HG02798 (cell line): ENCODE measurements around the gene ADAMTS6.

Experiments
- ATAC-seq: cut with Tn5 transposase; IDR thresholded peaks from one replicate; pipeline ENCODE4 v1.9.1; 2021; ENCODE audit warnings: mild to moderate bottlenecking; ENCODE audit not compliant: unreplicated experiment, poor library complexity

ADAMTS6 gene

DNA sequence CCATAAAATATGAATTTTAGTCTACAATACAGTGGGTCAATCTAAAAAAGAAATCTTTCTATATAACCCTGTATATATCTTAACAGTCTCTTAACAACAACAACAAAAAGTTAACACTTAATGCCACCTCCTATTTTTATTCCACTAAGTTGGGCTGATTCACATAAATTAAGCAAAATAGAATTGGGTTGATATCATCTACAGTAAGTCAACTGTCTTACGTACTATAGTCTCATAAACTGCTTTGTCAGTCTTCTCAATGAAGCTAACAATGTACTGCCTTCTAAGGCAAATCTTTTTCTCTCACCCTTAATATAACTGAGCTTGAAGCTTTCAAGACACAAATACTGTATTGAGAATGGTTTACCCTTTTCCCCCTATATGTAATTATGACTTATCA, 185.7 kb downstream of the ADAMTS6 start:
- no peak for ATAC-seq

- ATAC-seq = no peak
Observed at GRCh38 chr5:65292196-65292595, 189.5 kb downstream of the ADAMTS6 start.

DNA sequence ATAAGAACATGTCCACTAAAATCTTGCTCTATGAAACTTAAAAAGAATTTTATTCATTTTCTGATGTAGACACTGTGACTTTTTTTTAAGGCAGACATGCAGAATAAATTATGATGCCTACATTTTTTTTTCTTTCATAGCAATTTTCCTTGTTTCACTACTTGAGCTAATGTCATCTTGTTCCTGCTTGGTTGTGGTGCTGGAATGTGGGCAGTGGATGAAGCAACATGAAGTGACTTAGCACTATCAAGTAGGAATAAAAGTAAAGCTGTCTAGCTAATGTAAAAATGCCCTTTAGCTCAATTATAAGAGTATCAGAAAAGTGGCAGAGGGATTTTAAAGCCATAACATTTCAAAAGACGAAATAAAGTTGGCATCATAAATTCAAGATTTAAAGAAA, 191.0 kb downstream of the ADAMTS6 start:
- ATAC-seq = no peak

DNA sequence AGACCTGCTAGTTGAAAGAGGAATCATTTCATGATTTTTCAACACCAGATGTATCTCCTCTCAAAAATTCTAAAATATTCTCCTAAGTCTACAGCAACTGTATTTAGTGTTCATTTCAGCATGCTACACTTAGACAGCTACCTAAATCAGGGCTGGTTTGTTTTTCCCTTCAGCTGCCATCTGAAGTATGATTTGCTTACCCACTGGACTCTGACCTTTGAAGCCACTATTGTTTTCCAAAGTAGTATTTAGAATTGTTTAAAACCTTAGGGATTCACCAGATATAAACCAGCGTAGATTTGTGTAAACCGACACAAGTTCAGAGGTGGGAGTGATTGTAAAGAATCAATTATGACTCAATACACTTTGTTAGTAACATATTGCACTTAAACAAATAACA, 193.1 kb downstream of the ADAMTS6 start:
- no peak for ATAC-seq

DNA sequence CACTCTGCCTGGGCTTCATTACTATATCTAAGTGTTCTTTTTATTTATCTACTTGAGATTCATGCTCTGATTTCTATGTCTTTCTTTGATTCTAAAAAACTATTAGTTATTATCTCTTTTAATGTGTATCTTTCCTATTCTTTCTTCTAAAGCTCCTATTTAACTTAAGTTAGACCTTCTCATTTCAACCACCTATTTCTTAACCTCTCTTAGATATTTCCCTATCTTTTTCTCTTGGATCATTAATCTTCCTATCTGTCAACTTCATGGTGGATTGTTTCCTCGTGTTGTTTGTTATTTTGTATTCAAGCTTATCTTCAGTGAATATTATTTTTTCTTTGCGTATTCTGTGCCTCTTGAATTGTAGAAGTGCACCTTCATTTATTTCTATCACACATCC, 202.1 kb downstream of the ADAMTS6 start:
- ATAC-seq = no peak

DNA sequence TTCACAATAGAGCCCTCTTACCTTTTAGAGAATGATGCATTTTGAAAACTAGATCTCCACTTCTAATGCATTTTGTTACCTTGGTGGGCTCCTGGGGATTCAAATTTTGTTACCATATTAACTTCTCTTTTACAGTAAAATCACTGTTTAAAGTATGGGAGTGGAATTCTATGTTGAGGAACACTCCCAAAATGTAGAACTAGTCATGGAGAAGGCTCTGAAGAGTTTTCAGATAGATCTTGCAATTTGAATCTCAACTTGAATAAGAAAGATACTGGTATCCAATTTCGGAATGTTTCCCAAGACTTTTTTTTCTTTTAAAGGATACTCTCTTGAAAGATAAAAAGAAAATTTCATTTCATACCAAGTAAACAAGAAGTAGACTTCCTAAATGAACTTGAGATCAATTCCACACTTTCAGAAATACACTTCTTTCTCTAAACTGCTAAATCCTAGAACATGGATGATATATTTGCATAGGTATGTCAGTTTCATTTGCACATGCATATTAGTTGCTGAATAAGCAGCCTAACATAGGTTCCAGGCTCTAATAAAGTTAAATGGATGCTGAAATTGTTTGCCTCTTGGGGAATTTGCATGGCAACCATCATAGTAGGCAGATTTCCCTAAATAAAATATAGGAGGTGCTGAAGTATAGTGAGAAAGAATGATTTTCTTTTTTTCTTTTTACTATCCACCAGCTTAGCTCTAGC, 205.4 kb downstream of the ADAMTS6 start:
- no peak for ATAC-seq

DNA sequence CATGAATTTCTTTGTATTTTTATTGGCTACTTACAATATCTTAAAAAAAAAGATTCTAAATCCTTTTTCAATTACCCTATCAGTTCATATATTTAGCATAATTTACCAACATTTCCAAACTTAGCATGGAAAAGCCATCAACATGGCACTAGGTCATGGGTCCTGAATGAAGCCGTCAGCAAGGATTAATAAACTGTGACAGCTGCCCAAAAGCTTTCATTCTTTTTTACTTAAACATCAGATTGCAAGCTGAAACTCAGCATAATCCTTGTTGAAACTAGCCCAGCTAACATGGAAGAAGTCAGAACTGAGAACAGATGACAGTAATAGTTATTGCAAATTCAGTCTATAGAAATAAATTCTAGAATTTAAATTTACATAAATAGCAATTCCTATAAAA, 209.8 kb downstream of the ADAMTS6 start:
- no peak for ATAC-seq

GRCh38 chr5:65268525-65268924, 213.2 kb downstream of the ADAMTS6 start:
- no peak for ATAC-seq

- ATAC-seq = no peak
Observed at GRCh38 chr5:65264420-65264819, 217.3 kb downstream of the ADAMTS6 start.

GRCh38 chr5:65263321-65263720, 218.4 kb downstream of the ADAMTS6 start:
- no peak for ATAC-seq

GRCh38 chr5:65262649-65263059, 219.1 kb downstream of the ADAMTS6 start:
- no peak for ATAC-seq

DNA sequence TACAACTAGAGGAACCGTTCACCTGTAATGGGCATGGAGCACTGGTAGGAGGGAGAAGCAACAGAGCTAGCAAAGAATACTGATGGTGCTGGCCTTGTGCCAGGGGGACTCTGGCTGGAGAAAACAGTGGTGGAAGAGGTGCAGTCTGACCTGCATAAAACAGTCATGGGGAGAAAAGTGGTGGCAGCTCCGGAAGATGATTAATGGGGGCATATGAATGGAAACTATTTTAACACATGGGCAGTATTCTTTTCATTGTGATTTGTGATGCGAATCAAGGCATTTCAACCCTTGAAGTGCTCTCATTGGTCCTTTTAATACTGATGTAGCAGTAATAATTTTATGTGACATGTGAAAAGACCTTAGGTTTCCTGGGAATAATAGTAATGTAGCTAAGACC, 219.6 kb downstream of the ADAMTS6 start:
- no peak for ATAC-seq

GRCh38 chr5:65261499-65261898, 220.2 kb downstream of the ADAMTS6 start:
- ATAC-seq = no peak

GRCh38 chr5:65255294-65255693, 226.4 kb downstream of the ADAMTS6 start:
- no peak for ATAC-seq

- no peak for ATAC-seq
Observed at GRCh38 chr5:65252977-65253376, 228.7 kb downstream of the ADAMTS6 start.

- ATAC-seq = no peak
Observed at GRCh38 chr5:65248896-65249295, 232.8 kb downstream of the ADAMTS6 start.

- no peak for ATAC-seq
Observed at GRCh38 chr5:65247594-65247993, 234.1 kb downstream of the ADAMTS6 start.

- ATAC-seq = no peak
Observed at GRCh38 chr5:65246741-65247140, 235.0 kb downstream of the ADAMTS6 start.

- no peak for ATAC-seq
Observed at GRCh38 chr5:65244031-65244430, 237.7 kb downstream of the ADAMTS6 start.

DNA sequence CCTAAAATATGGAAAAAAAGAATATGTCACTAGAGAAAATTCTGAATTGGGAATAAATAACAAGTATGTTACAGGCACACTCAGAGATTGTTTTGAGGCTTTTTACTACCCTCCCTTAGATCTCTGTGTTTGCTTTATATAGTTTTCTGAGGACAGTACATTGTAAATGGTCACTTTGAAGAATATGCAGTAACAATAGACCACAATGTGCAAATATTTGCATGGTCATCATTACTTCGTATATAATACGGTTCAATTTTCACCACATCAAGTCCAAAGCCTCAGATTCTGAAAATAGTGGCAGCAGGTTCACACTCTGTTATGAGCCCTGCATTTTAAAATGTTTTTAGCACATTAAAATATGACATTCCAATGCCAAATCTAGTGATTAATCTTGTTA, 238.6 kb downstream of the ADAMTS6 start:
- no peak for ATAC-seq

- ATAC-seq = no peak
Observed at GRCh38 chr5:65229841-65230240, 251.9 kb downstream of the ADAMTS6 start.

- no peak for ATAC-seq
Observed at GRCh38 chr5:65213921-65214525, 267.7 kb downstream of the ADAMTS6 start.
